T-helper 1 cell treated with Interleukin-12 subunit alpha and Interleukin-12 subunit beta and Interleukin-4 antibody, amounts not matched to agents 30 μg/mL and 1 μg/mL, for 36 hours (primary cell): Measurements from ENCODE around the gene GRIA4.

Experiments used
- H3K27ac Mint-ChIP-seq: one replicate; pipeline ENCODE4 v1.8.0; 2021; ENCODE audit warnings: mild to moderate bottlenecking, mixed read lengths
- H3K27me3 Mint-ChIP-seq: one replicate; pipeline ENCODE4 v1.8.0; 2021; ENCODE audit warnings: low read depth, mixed read lengths
- H3K36me3 Mint-ChIP-seq: one replicate; pipeline ENCODE4 v1.8.0; 2021; ENCODE audit warnings: low read depth, mixed read lengths
- H3K4me1 Mint-ChIP-seq: one replicate; pipeline ENCODE4 v1.8.0; 2021; ENCODE audit warnings: low read depth, mixed read lengths
- H3K4me3 Mint-ChIP-seq: one replicate; pipeline ENCODE4 v1.8.0; 2021; ENCODE audit warnings: mild to moderate bottlenecking, moderate library complexity, mixed read lengths
- H3K9me3 Mint-ChIP-seq: one replicate; pipeline ENCODE4 v1.8.0; 2021; ENCODE audit warnings: mixed read lengths

GRIA4 gene

DNA sequence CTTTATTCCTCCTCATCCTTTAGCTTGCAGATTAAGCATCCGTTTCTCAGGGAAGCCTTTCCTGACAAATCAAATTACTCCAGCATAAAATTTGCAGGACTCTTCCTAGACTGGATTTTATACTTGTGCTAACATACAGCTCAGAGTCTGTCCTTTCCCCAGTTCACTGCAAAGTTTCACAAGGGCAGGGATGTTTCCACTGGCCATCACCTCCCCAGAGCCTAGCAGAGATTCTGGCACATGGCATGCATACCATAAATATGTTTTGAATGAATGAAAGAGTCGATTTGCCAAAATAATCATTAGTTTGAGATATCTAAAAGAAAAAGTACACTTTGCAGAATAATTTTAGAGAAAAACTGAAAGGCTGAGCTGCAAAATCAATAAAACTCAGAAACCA is 401.6 kb downstream of the GRIA4 start:
- no peaks in the 10 kb centered on the region for H3K27me3 Mint-ChIP-seq
- H3K9me3 Mint-ChIP-seq, result peaks cover 4% of the 10 kb centered on the region
- no peak overlapping the region for H3K27ac Mint-ChIP-seq
- no peak overlapping the region for H3K4me3 Mint-ChIP-seq
- peaks cover 19% of the 10 kb centered on the region for H3K4me1 Mint-ChIP-seq
- H3K36me3 Mint-ChIP-seq, result peaks cover 52% of the 10 kb centered on the region

DNA sequence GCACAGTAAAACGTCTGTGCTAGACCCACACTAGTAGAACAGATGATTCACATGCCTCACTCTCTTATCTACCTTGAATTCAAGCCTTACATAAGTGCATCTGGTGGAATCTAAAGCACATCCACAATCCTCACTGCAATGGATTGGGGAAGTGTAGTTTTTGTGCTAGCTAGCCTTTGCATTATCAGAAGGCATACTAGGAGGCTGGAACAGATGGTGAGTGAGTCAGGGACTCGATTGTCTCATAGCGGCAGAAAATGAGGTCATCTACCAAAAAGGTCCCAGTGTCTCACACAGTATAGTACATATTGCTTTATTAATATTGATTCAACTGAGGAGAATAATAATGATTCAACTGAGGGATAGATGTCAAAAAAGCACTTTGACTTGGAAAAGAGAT is 402.9 kb downstream of the GRIA4 start:
- Mint-ChIP-seq H3K4me1 (peaks cover 22% of the 10 kb centered on the region), H3K4me3 (no peak overlapping the region), H3K27ac (no peak overlapping the region), H3K36me3 (peaks cover 40% of the 10 kb centered on the region), H3K27me3 (no peaks in the 10 kb centered on the region), H3K9me3 (peaks cover 4% of the 10 kb centered on the region)

DNA sequence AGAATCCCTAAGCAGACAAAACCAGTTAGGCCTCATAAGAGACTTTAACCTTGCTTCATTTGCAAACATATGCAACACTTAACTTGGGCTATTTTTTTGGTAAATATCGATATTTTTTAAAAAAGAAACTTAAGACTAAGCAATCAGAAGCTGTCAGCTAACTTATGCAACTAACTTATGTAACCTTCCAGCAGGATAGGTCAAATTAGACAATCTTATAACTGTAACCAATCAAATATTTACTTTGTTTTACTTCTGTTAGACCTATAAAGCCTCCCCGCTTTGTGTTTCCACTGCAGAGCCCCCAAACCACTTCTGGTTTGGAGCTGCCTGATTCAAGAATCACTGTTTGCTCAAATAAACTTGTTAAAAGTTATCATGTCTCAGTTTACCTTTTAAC is 404.2 kb downstream of the GRIA4 start:
- no peaks in the 10 kb centered on the region for H3K27me3 Mint-ChIP-seq
- no peaks in the 10 kb centered on the region for H3K9me3 Mint-ChIP-seq
- no peak overlapping the region for H3K27ac Mint-ChIP-seq
- H3K4me3 Mint-ChIP-seq, result no peak overlapping the region
- peaks cover 33% of the 10 kb centered on the region for H3K36me3 Mint-ChIP-seq
- H3K4me1 Mint-ChIP-seq, result peaks cover 28% of the 10 kb centered on the region

DNA sequence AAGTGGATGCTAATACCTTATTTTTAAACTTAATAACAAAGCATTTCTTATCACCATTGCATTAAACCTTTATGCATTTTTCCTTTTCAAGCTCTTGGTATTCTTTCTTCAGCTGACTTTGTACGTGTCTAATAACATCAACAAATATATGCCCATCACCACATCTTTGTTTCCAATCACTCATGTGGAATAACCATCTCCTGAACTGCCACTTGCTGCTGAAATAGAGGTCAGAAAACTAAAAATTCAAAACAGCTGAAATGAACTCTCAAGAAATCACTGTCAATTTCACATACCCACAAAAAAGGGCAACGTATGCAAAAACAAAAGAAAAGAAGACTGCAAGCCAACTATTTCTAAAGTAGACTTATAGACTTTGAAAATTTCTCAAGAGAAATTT is 404.7 kb downstream of the GRIA4 start:
- Mint-ChIP-seq H3K4me3 (no peak overlapping the region), H3K27me3 (no peaks in the 10 kb centered on the region), H3K27ac (no peak overlapping the region), H3K4me1 (peaks cover 30% of the 10 kb centered on the region), H3K36me3 (peaks cover 32% of the 10 kb centered on the region), H3K9me3 (no peaks in the 10 kb centered on the region)

DNA sequence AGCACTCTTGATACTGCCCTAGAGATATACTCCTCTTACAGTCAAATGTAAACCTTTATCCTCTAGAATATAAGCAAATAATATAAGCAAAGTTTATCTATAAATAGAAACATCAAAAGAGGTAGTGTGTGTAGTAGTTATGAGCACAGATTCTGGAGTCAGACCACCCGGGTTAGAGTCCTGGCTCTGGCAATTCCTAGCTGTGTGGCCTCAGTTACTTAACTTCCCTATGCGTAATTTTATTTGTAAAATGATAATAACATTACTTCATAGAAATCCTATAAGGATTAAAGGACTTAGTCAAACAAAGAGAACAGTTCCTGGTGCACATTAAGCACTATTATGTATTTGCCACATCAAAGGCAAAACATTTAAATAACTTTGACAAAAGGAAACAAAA is 405.2 kb downstream of the GRIA4 start:
- Mint-ChIP-seq H3K36me3 (peaks cover 32% of the 10 kb centered on the region), H3K27ac (no peak overlapping the region), H3K27me3 (no peaks in the 10 kb centered on the region), H3K4me1 (peaks cover 33% of the 10 kb centered on the region), H3K9me3 (no peaks in the 10 kb centered on the region), H3K4me3 (no peak overlapping the region)

DNA sequence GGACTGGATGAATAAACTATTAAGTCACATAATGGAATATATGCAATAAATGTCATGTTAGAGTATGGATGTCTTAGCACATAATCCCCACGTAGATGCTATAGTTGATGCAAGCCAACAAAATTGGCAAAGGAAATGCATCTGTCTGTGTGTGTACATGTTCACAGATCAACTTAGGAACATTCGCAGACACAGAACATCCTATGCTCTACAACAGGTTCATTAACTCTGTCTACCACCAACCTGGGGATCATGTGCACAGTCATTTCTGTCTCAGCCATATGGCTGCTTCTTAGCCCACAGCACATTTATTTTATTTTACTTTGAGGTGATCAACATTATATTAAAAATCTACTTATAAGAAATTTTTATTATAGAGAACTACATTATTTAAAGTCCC is 407.2 kb downstream of the GRIA4 start:
- Mint-ChIP-seq H3K27me3 (no peaks in the 10 kb centered on the region), H3K9me3 (peaks cover 2% of the 10 kb centered on the region), H3K36me3 (peaks cover 26% of the 10 kb centered on the region), H3K4me1 (peaks cover 39% of the 10 kb centered on the region), H3K27ac (no peak overlapping the region), H3K4me3 (no peak overlapping the region)

DNA sequence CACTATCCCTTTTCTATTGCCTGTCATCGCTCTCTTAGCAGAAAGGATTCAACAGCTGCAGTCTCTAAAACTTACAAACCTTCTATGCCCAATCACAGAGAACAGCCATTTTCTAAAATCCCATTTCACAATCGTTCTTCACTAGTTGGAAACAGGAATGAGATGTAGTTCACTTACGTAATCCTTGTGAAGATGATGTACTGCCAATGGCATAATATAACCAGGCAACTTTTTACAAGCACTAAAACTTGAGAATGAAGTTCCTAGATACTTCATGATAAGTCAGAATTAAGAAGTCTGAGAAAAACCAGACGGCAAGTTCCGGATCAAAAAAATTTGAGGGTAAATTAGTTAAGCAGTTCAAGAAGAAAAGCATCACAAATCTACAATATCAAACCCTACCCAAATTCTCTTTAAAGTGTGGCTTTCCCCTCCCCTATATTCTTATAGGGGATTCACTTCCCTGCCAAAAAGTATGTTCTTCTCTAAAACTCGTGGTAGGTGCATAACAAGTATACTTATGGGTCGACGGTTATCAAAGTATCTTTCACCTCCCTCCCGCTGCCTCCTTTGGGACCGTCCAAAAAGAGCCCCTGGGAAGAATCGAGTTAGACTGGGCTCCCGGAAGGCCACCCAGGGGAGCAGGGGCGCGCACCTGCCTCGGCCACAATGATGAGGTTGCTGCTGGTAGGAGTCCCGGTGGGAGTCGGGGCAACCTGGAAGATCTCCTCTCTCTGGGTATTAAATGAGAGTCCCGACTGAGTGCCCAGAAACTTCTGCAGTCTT is 411.5 kb downstream of the GRIA4 start:
- Mint-ChIP-seq H3K36me3 (peaks cover 27% of the 10 kb centered on the region), H3K27me3 (no peaks in the 10 kb centered on the region), H3K4me1 (peaks cover 40% of the 10 kb centered on the region), H3K9me3 (peaks cover 2% of the 10 kb centered on the region), H3K4me3 (peak overlapping the region; percentile 96), H3K27ac (peak overlapping the region; percentile 92)

DNA sequence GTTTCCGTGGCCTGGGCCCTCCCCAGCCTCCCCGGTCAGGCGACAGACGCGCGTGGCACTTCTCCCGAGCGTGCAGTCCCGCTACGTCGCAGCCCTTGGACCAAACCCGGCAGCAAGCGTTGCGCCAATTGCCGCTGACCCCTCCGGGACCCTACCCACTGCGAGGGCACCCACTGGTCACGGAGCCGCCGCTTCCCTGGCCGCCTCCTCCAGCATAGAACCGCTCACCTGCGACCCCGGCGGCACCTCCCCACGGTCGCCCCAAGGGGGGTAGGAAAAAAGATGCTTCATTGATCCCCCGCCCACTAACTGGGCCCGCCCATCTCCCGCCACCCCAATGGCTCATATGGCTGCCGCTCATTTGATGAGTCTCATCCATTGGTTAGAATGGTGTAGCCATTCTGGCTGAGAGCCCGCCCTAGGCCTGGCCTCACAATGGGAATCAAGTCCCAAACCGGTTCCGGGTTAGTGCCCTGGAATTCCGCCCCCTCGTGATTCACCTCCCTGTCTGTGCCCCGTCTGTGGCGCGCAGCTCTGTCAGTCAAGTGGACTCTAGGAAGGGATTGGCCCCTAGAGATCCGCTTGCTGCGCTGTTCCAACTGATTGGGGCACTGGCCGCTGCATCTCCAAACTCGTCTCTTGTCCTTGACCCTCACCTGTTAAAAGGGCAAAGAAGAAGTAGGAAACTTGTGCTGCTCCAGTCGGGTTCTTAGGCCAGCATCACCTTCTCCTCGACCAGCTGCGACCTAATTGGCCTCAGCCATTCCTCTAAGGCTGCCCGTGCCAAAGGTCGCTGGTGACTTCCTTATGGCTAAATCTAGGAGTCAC is 412.3 kb downstream of the GRIA4 start, which contains the start of gene MSANTD4:
Gene MSANTD4, minus strand, starts transcription at position 274 of the 828 bp plus-strand sequence. CDS start 11,323 bp downstream, outside the sequence.
- peaks cover 37% of the 10 kb centered on the region for H3K4me1 Mint-ChIP-seq
- peaks cover 3% of the 10 kb centered on the region for H3K27me3 Mint-ChIP-seq
- H3K4me3 Mint-ChIP-seq, result peak within 1 kb of the TSS; percentile 96
- peaks cover 10% of the 10 kb centered on the region for H3K9me3 Mint-ChIP-seq
- H3K36me3 Mint-ChIP-seq, result peaks cover 27% of the 10 kb centered on the region
- H3K27ac Mint-ChIP-seq, result peak within 1 kb of the TSS; percentile 92

DNA sequence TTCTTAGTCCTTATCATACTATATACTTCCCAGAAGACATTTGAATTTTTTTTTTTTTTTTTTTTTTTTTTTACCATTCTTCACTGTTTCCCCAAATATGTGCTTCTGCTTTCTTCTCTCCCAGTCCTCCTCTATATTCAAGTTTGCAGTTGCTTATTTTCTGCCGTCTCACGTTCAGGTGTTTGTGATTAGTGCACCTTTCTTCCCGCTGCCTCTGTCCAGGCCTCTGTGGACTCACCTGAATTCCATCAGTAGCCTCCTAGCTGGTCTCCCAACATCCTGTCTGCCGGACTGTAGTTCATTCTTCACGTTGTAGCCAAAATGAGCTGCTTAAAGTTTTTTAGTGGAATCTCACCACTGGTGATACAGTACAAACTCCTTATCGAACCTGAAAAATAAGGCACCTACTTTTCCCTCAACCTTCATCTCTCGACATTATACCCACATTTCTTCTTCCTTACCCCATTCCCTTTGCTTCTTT is 413.0 kb downstream of the GRIA4 start:
- Mint-ChIP-seq H3K27me3 (peaks cover 8% of the 10 kb centered on the region), H3K4me1 (peaks cover 37% of the 10 kb centered on the region), H3K27ac (peak overlapping the region; percentile 92), H3K36me3 (peaks cover 27% of the 10 kb centered on the region), H3K9me3 (peaks cover 15% of the 10 kb centered on the region), H3K4me3 (peak overlapping the region; percentile 96)

DNA sequence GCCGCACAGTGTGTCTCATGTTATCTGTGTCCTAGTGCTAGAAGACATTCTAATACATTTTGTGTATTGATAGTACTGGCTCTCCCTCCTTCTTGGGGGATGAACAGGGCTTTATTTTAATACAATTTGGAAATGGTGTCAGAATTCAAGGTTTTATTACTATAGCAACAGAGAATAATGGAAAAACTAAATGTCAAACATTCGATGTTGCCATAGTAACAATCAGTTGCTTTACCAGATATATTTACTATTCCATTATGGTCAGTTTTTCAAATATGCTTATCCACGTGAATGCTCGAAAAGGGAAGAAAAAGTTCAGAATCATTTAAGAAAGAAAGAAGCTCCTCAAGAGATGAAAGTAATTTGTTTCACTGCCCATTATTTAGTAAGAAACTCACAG is 420.7 kb downstream of the GRIA4 start:
- Mint-ChIP-seq H3K27me3 (peaks cover 20% of the 10 kb centered on the region), H3K27ac (no peak overlapping the region), H3K9me3 (peaks cover 13% of the 10 kb centered on the region), H3K36me3 (peaks cover 4% of the 10 kb centered on the region), H3K4me3 (no peak overlapping the region), H3K4me1 (peaks cover 4% of the 10 kb centered on the region)

DNA sequence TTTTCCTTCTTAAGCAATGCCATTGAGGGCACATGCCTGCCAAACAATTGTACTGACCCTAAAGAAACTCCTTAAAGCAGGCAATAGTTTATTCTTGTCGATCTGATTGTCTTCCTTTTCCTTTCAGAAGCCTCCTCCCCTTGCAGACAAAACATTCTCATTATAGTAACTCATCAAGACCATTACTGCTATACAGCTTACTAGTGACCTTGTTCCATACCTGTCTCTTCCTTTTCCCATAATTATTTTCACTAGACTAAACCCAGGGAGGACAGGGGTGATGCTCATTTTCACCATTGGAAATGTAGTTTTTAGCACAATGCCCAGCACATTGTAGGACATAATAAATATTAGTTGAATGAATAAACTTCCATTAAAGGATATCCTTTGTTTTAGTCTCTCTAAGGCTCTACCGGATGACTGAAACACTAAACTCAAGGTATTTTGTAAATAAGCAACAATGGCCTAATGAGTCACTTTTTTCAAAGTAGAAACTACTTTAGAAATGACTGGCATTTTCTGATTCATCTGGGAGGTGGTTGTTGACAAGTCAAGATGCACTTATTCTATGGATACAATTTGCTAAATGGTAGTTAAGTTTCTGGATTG is 421.4 kb downstream of the GRIA4 start:
- Mint-ChIP-seq H3K36me3 (peaks cover 4% of the 10 kb centered on the region), H3K27ac (no peak overlapping the region), H3K27me3 (peaks cover 20% of the 10 kb centered on the region), H3K4me3 (no peak overlapping the region), H3K9me3 (peaks cover 13% of the 10 kb centered on the region), H3K4me1 (peaks cover 4% of the 10 kb centered on the region)
